ENCODE data around the gene PLXNA4. TPM values are rescaled to one million over a fixed set of nuclear protein-coding genes. Genes with fewer than 3 reads are reported as not detected.

PLXNA4 gene
- polyA plus RNA-seq, 3 donors = 14.2 to 15.0 (median 14.6) TPM

DNA sequence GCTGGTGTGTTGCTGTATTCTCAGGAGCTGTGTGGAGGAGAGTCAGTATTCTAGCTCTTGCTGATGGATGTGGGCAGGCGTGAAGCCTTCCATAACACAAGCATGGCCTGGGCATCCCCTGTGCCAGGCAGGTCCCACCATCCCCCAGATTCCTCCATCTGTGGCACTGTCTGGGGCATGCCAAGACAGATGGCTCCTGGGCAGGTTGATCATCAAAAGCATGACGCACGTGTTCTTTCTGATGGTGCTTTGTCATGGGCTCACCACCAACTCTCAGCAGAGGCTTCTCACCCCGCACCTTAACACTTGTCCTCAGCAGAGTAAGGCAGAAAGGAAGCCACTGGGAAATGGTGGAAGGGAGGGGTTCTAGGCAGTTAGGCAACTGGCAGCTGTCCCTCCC is 364.3 kb downstream of the PLXNA4 start:
- DNase-seq = no peak

GRCh38 chr7:132210821-132211220 is 365.4 kb downstream of the PLXNA4 start:
- no peak for DNase-seq

DNA sequence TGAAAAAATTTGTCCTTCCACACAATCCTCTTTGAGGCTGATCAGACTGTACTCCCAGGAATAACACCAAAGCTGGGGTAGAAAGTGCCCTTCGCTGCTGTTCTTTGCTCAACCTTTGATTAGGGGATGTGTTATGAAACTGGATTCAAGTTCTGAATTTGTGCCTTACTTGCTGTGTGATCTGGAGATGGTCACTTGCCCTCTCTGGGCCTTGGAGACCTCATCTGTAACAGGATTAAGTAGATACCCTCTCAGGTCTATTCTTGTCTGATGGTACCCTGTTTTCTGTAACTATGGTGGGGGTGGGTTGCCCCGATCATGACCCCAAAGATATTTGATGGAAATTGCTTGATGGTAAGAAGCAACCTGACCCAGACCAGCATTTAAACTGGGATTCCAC is 368.5 kb downstream of the PLXNA4 start:
- DNase-seq = no peak

- DNase-seq = no peak
Measured at GRCh38 chr7:132207211-132207610, 369.1 kb downstream of the PLXNA4 start.

GRCh38 chr7:132206594-132206993 is 369.7 kb downstream of the PLXNA4 start:
- DNase-seq = no peak

- DNase-seq = no peak
Measured at GRCh38 chr7:132205509-132205908, 370.8 kb downstream of the PLXNA4 start.

DNA sequence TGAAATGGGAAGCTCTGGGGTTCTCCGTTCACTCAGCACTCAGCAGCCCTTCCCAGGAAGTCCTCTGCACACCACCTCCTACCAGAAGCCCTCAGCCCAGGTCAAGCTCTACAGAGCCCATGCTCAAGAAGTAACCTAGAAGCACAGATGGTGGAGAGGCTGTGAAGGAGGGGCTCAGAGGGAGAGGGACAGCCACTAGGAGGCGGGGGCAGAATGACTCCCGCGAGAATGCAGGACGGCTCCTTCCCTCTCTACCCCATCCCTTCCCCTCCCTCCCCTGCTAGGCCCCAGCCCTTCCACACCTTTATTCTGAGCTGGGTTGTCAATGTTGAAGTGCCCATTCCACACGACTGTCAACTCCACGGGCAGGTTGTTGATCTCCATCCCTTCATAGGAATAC is 373.2 kb downstream of the PLXNA4 start:
- no peak for DNase-seq

DNA sequence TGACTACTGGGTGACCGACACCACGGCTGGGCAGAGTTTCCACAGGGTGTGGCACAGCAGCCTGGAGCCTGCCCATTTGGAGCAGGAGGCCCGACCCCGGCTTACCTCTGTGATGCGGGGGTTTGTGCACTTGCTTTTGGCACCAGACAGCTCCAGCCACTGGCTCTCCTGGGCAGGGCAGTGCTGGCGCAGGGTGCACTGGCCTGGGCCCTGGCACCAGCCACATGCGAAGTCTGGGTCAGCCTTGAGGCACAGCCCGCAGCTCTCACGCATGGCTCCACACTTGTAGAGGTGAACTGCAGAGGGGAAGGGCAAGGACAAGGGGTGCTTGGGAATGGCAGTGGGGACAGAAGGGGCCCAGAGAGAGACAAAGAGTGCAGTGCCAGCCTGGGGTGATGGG is 373.7 kb downstream of the PLXNA4 start:
- no peak for DNase-seq

GRCh38 chr7:132200141-132200540 is 376.1 kb downstream of the PLXNA4 start:
- no peak for DNase-seq

GRCh38 chr7:132199626-132200025 is 376.6 kb downstream of the PLXNA4 start:
- DNase-seq = no peak

DNA sequence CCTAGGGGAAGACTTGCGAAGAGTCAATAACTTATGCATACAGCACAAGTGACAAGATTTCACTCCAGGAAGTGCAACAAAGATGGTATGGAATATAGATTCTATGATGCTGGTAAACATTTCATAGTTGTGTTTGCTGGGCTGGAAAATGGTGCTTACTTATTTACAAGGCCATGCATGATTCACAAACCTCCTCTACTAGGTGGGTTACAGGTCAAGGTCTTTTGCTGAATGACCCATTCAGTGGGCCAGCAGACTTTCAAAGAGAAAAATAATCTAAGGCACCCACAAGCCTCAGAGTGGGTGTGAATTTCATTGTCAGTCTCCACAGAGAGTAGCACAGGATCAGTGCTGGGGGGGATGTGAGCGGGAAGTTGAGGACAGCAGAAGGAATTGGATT is 378.5 kb downstream of the PLXNA4 start:
- DNase-seq = no peak

DNA sequence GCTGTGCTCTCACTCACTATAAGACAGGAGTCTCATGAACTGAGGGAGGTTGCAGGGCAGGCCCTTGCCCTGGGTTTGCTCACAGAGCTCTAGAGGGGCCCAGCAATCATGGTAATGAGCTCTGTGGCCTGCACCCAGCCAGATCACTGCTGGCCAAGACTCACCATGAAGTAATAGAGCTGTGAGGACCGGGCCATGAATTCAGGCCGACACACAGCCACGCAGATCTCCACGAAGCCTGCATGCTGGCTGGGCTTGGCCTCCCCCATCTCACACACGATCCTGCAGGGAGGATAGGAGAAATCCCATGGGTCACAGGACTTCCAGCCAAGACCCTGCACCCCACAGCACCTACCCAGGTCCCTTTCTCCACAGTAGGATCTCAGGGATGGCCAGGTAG is 382.4 kb downstream of the PLXNA4 start:
- no peak for DNase-seq

DNA sequence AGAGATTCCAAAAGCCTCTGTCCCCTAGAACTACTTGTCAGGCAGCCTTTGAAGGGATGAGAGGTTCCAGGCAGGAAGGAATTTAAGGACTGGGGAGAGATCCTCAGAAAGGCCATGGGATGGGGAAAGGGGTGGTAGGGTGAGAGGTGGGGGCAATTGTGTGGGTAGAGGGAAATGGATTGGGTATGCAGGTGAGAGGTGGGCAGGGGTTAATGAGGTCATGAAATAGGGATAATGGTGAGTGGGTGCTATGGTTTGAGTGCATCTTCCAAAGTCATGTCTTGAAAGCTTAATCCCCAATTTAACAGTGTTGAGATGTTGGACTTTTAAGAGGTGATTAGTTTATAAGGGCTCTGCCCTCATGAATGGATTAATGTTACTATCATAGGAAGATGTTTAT is 383.5 kb downstream of the PLXNA4 start:
- DNase-seq = no peak

- DNase-seq = no peak
Measured at GRCh38 chr7:132191418-132191817, 384.9 kb downstream of the PLXNA4 start.

DNA sequence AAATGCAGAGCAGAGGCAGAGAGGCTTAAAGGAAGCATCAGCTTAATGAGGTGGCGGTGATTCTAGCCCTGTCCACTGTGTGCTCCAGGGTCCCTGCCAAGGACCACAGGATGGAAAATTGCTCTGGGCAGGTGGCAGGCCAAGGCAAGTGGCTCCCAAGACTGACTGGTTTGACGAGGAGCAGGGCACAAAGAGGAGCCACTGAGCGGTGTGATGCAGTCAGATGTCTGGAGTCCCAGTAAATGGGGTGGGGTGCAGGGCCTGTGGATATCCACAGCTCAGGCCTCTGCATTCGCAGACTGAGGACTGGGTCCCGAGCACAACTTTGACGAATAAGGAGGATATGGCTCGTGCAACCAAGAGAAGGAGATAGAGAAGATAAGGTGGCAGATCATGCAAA is 385.6 kb downstream of the PLXNA4 start:
- DNase-seq = no peak

DNA sequence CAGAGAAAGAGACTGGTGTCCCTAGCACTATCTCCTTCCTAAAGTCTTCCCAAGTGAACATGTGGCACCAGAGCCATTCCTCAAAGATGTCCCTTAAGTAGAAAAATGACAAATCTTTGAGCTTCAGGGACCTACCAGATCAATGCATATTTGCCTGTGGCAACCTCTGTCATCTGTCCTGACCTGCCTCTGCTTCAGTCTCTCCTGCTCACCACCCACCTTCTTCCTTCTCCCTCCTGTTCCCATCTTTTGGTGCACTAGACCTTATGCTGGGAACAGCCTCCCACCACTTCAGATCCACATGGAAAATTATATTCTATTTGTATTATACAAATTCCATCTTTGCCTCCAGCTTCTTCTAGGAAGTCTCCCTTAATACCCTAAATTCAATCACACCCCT is 386.4 kb downstream of the PLXNA4 start:
- DNase-seq = no peak

DNA sequence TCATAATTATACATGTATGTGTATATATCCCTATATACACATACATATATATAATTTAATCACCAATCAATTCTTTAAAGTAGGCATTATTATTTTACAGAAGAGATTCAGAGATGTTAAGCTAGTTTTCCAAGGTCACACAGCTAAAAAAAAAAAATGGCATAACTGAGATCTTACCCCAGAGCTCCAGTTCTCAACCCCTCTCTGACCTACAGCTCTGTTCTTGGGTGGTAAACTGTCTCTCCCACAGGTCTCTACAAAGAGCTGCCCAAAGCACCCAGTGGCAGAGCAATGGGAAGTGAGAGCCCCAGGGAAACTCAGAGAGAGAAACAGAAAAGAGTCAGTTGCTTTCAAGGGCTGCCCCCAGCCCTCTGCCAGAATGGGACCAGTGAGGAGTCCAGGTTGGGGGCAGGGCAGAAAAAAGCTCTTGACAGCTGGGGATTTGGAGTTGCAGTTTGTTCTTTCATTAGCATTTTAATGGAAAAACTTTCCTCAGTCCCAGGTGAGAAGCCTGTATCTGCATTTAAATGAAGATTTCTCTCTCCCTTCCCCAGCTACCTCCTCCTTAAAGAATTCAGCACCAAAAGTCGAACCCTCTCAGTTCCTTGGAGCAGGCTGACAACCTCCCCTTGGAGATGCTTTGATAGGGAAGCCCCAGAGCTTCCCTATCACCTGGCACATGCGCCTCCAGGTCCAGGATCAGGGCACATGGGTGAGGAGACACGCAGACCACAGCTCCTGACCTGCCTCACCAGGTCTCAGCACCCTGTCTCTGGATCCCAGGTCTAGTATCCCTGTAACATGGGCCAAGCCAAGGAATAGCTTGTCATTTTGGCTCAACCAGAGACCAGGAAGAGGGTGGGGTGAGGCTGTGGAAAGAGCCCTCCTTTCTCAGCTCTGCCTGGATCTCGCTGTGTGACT is 388.1 kb downstream of the PLXNA4 start:
- DNase-seq = no peak

- no peak for DNase-seq
Measured at GRCh38 chr7:132187391-132187790, 388.9 kb downstream of the PLXNA4 start.

DNA sequence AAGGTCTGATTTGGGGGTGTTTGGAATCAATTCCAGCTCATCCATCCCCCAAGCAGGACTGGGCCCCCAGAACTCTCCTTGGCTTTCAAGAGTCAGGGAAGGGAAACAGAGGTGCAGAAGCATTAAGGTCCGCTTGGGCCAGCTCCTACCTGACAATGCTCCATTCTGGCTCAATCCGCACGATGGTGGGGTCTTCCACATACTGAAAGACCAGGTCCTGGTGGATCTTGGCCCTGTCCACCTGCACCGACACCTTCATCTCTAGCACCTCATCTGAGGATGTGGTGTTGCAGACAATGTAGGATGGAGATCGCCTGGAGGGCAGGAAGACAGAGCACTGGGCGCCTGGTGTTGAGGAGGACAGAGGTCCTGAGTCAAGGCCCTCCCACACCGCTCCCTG is 391.1 kb downstream of the PLXNA4 start:
- no peak for DNase-seq

DNA sequence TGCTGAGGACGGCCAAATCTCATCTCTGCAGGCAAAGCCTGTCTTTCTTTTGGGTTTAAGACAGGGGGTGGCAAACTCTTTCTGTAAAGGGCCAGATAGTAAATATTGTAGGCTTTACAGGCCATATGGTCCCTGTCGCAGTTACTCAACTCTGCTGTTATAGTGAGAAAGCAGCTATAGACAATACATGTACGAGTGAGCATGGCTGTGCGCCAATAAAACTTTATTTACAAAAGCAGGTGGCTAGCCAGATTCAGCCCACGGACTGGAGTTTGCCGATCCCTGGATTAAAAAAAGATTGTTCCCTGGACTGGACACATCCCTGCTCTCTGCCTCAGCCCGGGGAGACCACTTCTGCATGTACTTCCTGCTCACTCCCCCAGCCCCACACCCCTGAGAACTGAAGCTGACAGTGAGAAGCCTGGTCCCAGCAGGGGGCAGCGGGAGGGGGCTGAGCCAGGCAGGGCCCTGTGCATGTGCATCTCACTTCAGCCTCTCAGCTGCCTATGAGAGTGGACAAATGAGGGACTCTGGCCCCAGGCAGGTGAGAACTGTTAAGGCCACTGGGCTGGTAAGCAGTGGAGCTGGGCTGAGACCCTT is 392.4 kb downstream of the PLXNA4 start:
- no peak for DNase-seq

DNA sequence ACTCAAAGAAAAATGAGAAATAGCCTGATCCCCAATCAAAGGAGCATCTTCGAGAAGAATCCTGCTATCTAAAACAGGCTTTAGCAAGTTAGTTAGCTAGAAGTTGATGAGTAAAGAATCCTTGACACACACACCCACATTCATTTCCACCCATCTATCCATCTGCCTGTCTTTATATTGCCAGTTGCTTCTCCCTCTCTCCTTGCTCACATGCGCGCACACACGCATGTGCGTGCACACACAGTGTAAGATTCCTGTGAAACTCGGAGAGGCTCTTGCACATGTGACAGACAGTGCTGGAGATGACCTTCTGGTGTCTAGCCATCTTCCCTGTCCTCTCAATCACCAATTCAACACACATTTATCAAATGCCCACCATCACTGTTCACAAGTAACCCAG is 393.3 kb downstream of the PLXNA4 start:
- no peak for DNase-seq

DNA sequence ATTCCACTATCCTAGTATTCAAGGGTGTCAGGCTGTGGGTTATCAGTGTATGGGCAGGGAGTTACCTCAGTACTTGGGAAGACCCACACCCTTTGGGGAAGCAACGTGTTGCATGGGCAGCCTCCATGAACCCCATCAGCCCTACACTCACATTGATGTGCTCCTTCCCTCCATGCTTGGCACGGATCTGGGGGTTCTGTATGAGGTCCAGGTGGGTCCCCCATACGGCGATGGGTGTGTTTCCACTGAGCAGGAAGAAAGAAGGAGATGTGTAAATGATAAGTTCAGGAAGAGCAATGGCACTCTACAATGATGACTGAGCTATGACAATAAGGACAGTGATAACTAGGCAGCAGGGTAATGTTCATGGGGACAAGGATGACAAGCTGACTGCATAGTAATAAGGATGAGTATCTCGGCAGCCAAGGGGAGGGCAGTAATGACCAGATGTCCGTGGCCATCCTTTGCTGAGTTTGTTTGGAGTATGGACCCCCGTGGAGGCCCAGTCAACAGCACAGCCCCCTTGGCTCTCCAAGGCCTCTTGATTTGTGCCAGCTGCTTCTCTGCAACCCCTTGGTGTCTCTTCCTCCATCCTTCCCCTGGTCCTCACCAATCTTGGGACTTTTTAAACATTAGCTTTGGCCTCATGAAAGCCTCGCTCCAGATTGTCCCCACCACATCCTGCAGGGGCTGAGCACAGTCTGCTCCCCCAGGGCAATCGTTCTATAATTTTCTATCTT is 394.2 kb downstream of the PLXNA4 start:
- DNase-seq = no peak

DNA sequence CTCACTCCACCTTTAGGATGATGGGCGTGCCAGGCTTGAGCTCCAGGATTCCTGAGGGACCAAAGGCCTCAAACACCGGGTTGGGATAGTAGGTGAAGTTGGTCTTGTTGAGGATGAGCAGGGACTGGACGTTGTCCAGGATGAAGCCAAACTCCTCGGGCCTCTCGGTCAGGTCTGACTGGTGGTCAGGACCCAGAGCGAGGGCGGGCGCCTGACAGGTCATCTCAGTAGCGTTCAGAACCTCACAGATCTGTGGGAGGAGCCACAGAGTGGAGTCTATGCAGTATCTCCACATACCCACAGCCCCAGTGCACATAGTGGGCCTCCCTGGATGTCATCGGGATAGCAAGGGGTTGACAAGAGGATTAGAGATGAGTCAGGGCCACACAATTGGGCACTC is 394.9 kb downstream of the PLXNA4 start:
- DNase-seq = no peak
